Medulla oblongata (tissue), 1 donor: ENCODE results near the gene AFAP1L1.

Experiments used
- DNase-seq: peaks from one replicate; pipeline ENCODE4 v3.0.0-alpha.2; 2015; ENCODE audit errors: extremely low spot score

AFAP1L1 gene

DNA sequence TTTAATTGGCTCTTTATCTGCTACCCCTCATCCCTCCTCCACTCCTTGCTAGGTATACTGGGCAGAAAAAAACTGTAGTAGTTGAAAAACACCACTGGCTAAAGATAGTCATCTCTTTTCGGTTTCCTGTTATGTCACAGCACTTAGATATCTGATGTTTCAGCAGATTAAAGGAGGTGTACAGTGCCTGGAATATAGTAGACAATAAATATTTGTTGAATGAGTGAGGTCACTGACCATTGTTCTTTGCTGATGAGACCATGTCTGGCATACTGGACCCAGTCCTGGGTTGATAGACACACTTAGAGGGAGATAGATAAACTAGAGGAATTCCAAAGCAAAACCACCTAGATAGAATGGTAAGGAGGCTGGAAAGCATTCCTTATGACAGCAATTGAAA is 76.9 kb downstream of the AFAP1L1 start:
- DNase-seq = no peak

DNA sequence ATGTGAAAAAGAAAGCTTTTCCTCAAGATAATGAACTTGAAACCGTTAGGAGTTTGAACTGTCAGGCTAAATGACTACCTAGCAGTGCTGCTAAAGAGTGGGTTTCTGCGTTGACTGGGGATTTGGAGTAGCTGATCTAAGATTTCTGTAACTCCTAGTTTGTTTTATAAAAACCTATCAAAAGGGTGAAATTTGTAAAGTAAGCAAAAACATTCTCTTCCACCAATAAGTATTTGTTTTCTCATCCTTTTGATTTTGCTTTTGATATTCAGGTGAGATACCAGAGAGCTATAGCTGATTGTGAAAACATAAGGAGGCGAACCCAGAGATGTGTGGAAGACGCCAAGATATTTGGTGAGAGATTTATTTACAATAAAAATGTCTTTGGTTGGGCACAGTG is 77.7 kb downstream of the AFAP1L1 start:
- no peak for DNase-seq

DNA sequence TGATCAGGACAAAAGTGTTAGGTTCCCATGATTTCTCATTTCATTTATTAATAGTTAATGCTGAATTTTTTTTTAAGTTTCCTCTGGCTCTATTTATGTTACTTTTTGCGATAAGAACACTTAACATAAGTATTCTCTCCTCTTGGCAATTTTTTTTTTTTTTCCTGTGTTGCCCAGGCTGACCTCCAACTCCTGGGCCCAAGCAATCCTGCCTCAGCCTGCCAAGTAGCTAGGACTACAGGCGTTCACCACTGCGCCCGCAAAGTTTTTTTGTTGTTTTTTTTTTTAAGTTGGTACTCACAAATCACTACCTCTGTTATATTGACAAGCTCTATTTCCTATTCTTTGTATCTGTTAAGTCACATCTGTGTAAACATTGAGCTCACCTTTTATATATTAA is 80.5 kb downstream of the AFAP1L1 start:
- DNase-seq = no peak

DNA sequence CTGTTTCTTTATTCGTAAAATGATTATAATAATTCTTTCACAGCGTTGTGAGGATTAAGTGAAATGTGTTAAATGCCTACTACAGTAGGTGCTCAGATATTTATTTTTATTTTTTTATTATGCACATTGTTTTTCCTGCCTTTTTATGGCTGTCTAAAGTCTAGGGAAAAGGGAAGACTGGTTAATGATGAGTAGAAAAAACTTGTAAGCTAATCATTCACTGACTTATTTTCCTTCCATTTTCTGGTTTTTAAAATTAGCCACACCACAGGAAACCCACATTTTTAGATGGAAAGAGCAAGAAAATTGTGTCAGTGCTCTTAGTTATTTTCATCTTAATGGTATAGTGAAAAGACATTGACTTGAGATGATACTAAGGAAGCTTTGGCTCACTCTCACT is 82.3 kb downstream of the AFAP1L1 start:
- no peak for DNase-seq

DNA sequence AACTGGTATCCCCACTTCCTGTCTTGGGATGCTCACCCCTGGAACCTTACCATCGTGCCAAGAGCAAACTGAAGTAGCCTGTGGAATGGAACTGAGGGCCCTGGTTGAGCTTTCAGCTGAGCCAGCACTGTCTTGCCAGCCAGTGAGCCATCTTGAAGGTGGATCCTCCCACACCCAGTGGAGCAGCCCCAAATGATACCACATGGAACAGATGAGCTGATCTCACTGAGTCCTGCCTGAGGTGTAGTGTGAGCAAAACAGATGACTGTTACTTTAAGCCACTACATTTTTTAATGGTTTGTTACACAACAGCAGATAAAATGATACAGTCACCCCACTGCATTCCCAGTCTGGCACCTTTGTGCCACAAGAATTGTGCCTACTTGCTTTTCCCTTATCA is 84.0 kb downstream of the AFAP1L1 start:
- DNase-seq = no peak

DNA sequence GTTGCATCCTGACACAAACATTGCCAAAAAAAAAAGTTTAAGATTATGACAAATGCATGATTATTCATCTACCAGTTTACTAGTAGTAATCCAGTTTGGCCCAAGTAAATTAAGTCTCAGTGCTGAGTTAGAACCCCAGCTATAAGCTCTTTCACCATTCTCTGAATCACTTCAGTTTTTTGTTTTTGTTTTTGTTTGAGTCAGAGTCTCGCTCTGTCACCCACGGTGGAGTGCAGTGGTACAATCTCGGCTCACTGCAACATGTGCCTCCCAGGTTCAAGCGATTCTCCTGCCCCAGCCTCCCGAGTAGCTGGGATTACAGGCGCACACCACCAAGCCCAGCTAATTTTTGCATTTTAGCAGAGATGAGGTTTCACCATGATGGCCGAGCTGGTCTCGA is 84.7 kb downstream of the AFAP1L1 start:
- DNase-seq = no peak

DNA sequence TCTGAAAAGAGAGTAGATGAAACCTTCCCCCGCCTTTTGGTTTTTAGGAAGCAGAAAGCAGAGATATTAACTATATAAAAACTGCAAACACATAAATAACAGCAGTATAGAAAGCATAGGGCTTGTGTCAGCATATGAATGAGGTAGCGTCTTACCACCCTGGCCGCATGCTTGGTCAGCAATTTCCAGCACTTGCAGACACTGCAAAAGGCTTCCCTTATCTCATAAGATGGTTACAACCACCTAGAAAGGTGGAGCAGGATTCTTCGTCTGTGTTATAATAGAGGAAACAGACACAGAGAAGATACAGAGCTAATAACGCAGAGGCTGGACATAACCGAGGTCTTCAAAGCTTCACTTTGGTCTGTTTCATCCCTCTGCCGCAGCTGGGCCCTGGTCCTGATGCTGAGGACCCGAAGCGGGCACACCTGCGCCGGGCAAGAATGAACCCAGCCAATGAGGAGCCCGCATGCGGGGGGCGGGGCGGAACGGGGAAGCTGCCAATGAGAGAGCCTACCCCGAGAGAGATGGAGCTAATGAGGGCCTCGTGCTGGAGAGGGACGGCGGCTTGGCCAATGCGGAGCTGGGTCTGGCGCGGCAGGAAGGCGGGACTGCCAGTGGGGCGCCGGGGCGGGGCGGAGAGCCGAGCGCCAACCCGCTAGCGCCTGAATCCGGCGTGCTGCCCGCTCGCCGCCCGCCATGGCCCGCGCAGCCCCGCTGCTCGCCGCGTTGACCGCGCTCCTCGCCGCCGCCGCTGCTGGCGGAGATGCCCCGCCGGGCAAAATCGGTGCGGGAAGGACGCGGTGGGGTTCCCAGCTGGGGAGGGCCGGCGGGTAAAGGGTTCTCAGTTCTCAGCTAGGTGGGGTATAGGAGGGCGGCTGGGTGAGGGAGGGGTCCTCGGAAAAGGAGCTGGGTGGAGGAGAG is 86.0 kb downstream of the AFAP1L1 start, which contains the start of gene PCYOX1L:
TSS of gene PCYOX1L (plus strand) at position 677 of the 924 bp plus-strand sequence. CDS start at position 700, 23 bp downstream.
- peak; percentile 98 for DNase-seq

DNA sequence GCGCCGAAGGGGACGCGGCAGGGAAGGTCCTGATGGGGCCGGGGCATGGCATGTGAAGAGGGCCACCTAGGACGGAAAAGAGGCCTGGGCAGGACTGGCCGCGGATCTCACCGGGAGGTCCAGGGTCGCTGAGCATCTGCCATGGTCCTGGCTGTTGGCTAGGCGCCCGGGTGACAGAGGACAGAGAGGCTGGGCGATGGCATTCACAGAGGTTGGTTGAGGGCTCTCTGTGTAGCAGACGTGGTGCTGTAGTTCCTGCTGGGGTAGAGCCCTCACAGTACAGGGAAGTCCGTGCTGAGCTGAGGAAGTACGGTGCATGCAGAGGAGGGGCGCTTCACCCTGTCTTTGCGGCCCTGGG is 86.6 kb downstream of the AFAP1L1 start:
- DNase-seq = peak; percentile 45

DNA sequence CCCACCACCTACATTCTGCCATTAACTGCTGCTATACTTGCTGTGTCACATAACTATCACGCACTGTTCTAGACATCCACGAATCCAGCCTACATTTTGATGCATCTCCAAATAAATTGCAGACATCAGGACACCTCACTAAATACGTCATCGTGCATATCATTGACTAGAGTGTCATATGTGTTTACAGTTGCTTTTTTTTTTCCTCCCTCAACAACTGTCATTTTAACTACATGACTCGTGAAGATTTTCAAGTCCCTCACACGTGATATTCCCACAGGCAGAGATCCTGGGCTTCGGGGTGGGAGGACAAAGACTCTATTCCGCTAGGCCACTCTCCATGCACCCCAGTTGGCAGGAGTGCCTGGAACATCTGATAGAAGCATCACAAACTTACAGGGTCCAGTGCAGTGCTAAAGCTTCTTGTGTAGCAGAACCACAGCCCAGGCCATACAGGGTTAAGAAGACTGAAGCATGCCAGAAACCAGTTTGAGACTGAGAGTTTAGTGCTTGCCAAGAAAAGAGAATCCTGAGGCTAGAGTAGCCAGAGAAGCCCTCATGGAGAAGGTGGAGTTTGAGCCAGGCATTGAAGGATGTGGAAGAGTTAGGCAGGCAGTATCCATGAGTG is 87.3 kb downstream of the AFAP1L1 start:
- DNase-seq = peak; percentile 66

DNA sequence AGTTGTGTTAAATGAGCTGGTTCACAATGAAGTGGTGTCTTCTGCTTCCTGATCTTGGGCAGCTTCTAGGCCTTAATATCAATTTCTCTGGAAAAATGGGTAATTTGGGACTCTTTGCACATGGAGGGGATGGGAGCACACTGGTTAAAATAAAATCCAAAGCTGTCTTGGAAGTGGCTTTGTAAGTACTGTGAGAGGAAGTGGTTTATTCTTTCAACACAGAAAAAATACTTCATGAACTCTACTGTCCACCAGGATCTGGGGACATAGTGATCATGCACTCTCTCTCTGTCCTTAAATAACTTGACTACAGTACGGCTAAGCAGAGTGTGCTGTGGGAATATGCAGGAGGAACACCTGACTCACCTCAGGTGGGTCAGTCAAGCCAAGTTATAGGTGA is 88.6 kb downstream of the AFAP1L1 start:
- DNase-seq = no peak

DNA sequence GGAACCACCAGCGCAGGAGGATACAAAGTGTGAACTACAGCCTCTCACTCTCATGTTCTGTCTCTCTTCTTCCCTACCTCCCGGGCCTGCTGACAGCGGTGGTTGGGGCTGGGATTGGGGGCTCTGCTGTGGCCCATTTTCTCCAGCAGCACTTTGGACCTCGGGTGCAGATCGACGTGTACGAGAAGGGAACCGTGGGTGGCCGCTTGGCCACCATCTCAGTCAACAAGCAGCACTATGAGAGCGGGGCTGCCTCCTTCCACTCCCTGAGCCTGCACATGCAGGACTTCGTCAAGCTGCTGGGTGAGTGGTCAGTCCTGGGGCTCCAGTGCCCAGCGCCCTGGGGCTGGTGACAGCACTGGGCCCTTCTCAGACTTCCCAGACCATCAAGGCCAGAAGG is 90.9 kb downstream of the AFAP1L1 start:
- no peak for DNase-seq

DNA sequence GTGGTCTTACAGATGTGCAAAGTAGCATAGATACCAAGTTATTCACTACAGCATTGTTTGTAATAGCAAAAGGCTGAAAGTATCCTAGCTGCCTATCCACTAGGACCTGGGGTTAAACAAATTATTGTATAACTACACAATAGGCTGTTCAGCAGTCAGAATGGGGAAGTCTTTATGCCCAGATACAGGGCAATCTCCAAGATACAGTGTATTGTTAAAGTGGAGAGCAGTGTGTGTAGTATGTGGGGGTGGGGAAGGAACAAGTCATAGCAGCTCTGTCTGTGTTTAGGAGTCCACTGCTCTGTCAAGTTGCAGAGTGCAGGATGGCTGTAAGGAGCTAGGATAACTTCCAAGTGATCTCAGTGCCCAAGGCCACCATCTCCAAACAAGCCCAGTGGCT is 91.7 kb downstream of the AFAP1L1 start:
- peak; percentile 30 for DNase-seq

DNA sequence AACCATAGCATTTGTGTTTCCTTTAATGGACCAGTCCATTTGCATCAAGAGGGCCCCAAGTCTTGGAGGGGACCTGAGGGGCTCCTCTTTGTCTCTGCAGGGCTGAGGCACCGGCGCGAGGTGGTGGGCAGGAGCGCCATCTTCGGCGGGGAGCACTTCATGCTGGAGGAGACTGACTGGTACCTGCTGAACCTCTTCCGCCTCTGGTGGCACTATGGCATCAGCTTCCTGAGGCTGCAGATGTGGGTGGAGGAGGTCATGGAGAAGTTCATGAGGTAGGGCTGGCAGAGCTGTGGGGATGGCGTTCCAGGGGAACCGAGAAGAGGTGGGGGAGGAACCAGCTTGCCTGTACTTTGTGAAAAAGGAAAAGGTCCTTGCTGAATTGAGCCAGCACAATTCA is 92.3 kb downstream of the AFAP1L1 start:
- DNase-seq = no peak

DNA sequence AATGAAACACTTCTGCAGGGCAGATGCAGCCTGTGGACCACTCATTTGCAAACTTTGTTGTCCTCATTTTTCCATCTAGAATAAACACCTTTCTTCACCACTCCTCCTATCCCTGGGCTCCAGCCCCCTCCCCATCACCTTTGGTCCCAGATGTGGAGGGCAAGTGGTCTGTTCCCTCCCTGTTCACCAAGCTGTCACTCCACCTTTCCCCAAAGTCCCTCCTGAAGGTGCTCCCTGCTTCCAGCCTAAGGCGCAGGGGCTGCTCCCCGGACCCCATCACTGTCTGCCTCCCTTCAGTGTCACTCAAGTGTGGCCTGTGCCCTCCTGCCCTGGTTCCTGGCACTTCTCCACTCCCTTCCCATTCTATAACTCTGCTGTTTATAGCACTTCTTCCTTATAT is 93.1 kb downstream of the AFAP1L1 start:
- no peak for DNase-seq

DNA sequence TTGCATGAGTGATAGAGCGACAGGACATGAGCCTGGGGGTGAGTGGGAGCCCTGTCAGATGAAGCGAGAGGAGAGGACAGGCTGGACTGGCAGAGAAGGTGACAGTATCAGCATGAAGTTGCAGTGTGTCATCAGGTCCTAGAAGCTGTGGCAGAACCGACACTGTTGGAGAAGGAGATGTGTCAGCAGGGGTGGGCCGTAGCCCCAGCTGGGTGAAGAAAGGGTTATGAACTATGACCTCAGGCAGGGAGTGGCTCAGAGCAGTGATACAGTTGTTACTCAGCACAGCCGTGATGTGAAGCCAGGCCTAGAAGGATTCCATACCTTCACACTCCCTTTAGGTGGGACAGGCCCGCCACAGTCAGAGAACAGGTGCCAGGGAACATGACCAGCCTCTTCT is 93.8 kb downstream of the AFAP1L1 start:
- no peak for DNase-seq

DNA sequence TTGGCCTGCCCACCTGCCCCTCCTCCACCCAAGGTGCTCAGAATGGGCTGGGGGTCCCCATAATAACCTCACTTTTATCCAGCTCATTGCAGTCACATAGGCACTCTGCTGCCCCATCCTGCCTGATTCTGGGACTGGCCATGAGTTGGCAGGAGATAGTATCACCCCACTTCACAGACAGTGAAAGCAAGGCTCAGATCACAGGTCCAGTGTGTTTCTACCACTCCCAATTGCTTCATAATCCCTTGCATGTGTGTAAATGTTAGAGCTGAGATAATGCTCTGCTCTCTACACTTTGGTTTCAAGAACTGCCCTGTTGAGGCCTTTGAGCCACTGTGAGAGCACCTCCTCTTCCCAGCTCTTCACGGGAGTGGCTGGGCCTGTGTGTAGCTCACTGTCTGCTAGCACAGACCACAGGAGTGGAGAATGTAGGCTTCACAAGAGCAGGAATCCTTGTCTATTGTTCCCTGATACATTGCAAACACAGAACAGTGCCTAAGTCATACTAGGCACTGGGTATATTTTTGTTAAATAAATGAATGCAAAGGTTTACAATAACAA is 94.6 kb downstream of the AFAP1L1 start:
- no peak for DNase-seq

DNA sequence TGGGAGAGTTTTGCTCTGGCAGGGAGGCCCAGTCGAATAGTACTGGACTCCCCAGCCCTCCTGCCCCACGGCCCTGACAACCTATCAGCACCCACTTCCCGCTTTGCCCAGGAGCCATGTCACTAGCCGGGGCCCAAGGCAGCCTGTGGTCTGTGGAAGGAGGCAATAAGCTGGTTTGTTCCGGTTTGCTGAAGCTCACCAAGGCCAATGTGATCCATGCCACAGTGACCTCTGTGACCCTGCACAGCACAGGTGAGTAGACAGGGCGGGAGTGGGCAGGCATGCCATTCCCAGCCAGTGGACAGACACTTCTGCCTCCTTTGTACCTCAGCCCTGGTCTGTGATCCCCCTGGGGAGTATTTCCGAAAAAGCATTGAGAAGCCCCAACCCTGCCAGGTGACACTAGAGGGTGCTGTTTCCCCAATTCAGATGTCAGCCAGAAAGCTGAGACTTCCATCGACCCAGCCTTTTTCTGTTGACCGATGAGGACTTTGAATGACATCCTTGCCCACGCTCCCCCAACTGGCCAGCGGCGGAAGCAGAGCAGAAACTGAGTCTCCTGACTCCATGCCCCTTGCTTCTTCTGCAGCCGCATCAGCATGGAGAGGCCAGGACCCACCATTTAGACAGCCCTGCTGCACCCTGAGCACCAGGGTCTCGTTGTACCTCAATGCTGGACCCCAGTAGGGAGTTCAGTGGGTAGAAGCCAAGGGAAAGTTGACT is 95.8 kb downstream of the AFAP1L1 start:
- peak; percentile 67 for DNase-seq

DNA sequence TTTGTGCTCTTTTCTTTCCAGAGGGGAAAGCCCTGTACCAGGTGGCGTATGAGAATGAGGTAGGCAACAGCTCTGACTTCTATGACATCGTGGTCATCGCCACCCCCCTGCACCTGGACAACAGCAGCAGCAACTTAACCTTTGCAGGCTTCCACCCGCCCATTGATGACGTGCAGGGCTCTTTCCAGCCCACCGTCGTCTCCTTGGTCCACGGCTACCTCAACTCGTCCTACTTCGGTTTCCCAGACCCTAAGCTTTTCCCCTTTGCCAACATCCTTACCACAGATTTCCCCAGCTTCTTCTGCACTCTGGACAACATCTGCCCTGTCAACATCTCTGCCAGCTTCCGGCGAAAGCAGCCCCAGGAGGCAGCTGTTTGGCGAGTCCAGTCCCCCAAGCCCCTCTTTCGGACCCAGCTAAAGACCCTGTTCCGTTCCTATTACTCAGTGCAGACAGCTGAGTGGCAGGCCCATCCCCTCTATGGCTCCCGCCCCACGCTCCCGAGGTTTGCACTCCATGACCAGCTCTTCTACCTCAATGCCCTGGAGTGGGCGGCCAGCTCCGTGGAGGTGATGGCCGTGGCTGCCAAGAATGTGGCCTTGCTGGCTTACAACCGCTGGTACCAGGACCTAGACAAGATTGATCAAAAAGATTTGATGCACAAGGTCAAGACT is 96.5 kb downstream of the AFAP1L1 start:
- no peak for DNase-seq

DNA sequence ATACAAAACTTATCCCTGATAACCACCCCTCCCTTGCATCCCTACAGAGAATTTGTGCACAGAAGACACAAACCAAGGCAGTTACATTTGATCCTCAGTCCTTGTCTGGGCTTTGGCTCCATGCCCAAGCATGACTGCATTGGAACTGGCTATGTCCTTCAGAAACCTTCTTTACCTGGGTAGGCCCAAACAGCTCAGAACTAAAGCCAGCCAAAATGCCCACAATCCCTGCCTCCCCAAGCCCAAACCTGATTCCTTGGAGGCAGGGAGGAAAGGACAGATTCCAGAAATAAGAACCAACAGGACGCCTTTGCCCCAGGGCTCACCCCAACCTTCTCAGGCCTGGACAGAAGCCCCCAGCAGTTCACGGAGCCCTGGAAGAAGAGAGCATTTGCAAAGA is 99.2 kb downstream of the AFAP1L1 start:
- DNase-seq = no peak

DNA sequence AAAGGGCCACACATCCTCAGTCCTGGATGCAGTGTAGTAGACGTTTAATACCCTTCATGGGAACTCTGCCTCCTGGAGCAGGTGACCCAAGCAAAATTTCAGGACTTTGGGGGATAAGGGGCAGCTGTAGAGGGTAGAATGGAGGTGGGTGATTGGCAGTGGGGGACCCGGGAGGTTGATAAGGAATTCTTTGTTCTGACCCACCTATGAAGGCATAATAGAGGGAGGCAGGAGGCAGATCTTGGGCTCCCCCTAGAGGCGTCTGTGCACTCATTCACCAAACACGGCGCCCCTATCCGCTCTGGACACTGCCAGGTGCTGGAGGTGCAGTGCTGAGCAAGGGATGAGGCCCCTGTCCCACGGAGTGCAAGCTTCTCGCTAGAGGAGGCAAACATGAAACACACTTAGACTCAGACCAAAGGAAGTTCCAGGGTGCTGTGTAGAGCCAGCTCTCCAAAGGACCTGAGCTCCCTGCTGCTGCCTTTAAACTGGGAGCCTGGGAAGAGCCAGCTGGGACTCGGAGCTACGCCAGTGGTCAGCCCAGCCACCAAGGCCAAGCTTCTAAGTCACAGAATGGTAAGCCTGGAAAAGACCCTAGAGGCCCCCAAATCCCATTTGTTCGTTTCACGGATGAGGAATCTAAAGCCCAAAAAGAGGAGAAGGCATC is 99.8 kb downstream of the AFAP1L1 start:
- peak; percentile 79 for DNase-seq
